Right forelimb (tissue), 1 donor: ENCODE results near the gene FAM13A.

Experiments
- DNase-seq: peaks from one replicate; pipeline ENCODE4 v3.0.0-alpha.2; 2018

FAM13A gene

GRCh38 chr4:88702782-88703181, 354.2 kb downstream of the FAM13A start:
- no peak for DNase-seq

DNA sequence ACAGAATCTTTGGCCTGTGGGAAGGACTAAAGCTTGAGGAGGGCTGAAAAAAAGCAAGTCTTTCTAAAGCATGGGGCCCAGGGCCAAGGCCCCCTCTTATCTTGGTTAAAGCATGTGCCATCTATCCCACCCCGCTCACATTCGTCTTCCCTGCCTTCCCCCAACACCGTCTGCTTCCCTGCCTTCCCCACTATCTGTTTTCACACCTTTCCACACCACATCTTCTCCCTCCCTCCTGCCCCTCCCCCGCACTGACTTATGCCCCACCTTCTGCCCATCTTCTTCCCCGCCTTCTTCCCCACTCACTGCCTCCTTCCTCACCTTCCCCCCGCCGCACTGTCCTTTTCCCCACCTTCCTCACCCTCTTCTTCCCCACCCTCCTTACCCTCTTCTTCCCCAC, 358.5 kb downstream of the FAM13A start:
- DNase-seq, result no peak

GRCh38 chr4:88697588-88698329, 359.2 kb downstream of the FAM13A start, which contains the start of gene NAP1L5:
Gene NAP1L5 (minus strand): TSS chr4:88697829. CDS start chr4:88697754, 75 bp downstream.
- DNase-seq, result peak; percentile 76

DNA sequence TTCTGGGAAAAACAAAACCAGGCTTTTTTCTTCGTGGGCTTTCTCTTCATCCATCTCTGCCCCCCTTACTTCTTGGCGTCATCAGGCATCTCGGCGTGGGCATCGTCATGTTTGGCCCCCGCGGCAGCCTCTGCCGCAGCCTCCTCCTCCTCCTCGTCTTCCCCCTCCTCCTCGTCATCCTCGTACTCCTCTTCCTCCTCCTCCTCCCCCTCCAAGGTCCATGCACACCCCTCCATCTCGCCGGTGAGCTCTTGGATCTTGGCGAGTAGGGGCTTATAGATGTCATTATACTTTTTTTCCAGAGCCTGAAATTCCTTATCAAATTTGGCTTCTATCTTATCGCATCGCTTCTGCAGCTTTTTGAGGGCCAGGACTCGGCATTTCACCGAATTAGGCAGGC, 359.8 kb downstream of the FAM13A start:
- no peak for DNase-seq

DNA sequence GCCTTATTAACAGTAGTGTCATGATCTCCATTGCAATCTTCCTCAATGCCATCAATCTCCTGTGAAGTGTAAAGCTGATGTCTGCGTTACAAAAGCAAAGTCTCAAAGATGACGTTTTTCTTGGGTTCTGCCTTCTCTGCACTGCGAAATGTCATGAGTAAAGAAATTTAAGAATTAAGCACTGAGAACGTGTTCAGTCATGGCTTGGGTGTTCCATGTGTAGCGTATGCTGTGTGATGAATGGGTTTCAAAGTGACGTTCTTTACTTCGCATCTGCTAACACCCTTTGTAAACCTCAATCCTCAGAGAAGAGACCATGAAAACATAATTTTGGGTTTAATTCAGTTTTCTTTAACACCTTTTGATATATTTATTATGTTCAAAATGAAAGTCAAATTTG, 360.4 kb downstream of the FAM13A start:
- no peak for DNase-seq

GRCh38 chr4:88693792-88694191, 363.2 kb downstream of the FAM13A start:
- DNase-seq, result no peak

GRCh38 chr4:88690355-88690754, 366.6 kb downstream of the FAM13A start:
- DNase-seq, result no peak

DNA sequence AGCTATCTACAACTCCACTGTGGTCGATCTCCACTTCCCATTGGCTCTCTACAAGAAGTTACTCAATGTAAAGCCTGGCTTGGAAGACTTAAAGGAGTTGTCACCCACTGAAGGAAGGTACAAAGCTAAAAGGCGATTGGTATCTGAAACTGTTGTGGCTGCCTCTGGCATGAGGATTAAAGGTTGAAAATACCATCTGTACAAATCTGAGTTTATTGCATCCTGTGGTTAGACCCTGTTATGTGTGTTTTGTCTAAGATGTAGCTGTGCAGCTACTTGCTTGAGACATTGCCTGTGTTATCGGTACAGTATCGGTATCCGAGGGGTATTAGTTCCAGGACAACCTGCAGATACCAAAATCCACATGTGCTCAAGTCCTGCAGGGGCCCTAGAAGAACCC, 375.8 kb downstream of the FAM13A start:
- no peak for DNase-seq
